NCI-H2171 (cell line): ENCODE results near the gene PACS1.
"Not testable (repeated sequence)": the region's sequence is repeated elsewhere in the genome, so short reads cannot be mapped to it uniquely, and the experiment has no call there.

ENCODE experiments used
- DNase-seq: peaks from one replicate; lab custom pipeline; 2025; lab: John Stamatoyannopoulos, UW

Gene PACS1

DNA sequence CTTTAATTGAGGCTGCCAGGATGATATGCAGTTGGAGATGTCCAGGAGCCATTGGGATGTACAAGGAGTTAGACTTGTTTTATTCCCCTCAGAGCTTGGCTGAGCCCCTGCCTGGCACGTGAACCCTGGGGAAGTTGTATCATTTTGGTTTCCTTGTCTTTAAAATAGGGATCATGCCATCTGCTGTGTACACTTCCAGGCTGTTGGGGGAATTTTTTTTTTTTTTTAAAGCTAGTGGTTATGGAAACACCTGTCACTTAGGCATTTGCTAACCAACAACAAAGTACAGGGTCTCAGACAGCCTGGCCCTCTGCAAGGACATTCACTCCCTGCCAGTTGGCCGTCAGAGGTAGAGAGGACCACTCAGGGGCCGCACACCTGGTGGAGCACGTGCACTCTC is 189.9 kb downstream of the PACS1 start:
- DNase-seq = peak; percentile 76

DNA sequence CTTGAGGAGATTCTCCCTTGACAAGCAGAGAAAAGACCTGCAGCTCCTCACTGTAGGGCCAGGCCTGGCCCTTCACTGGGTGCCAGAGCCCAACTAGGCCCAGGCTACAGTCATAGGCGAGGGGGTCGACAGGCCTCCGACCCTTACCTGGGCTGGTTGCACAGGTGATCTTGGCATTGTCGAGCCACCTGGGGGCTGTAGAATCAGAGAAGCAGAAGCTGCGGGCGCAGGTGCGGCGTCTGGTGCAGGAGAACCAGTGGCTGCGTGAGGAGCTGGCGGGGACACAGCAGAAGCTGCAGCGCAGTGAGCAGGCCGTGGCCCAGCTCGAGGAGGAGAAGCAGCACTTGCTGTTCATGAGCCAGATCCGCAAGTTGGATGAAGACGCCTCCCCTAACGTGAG is 191.5 kb downstream of the PACS1 start:
- no peak for DNase-seq

DNA sequence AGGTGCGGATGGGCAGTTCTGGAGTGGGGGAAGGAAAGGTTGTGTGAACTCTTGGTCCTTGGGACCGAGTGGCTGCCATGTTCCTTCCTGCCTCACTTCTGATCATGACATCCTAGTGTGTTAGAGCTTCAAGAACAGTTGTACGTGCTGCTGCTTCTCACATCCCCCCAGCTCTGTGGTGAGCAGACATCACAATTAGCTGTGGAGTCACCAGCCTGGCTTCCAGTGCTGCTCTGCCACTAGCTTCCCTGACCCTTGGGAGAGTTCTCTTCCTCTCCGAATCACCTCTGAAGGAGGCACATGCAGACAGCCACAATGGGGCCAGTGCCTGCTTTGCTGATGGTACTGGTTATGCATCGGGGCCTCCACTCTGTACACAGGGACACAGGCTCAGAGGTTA is 192.1 kb downstream of the PACS1 start:
- DNase-seq = no peak

DNA sequence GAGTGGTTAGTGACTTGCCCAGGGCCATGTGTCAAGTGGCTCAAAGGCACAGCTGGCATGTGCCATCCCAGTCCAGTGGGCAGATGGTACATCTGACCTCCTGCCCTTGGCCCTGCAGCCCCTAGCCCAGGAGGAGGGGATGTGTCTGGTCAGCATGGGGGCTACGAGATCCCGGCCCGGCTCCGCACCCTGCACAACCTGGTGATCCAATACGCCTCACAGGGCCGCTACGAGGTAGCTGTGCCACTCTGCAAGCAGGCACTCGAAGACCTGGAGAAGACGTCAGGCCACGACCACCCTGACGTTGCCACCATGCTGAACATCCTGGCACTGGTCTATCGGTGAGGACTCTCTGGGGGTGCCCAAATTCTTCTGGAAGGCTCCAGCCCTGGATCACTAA is 192.6 kb downstream of the PACS1 start:
- DNase-seq = no peak

DNA sequence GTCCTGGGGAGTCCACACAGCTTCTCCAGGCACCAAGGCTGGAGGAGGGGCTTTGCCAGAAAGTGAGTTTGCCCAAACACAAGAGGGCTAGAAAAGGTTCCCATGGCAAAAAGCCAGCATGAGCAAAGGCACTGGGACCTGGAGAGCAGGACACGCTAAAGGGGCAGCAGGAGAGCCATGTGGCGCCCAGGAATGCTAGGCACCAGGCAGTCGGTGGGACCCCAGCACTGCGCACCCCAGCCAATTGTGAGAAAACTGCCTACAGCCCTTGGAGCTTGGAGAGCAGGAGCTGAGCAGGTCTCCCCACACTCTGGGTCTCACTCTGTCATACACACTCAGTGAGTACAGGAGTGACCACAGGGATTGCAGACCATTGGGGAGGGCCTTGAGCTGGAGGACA is 193.2 kb downstream of the PACS1 start:
- DNase-seq = no peak

DNA sequence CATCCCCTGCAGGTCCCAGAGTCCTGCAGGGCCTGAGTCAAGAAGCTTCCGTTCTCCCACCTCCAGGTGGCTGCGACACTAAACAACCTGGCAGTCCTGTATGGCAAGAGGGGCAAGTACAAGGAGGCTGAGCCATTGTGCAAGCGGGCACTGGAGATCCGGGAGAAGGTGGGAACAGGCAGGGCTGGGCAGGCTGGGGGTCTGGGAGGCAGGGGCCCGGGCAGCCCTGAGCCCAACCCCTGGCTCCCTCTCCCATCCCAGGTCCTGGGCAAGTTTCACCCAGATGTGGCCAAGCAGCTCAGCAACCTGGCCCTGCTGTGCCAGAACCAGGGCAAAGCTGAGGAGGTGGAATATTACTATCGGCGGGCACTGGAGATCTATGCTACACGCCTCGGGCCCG is 193.7 kb downstream of the PACS1 start:
- no peak for DNase-seq

DNA sequence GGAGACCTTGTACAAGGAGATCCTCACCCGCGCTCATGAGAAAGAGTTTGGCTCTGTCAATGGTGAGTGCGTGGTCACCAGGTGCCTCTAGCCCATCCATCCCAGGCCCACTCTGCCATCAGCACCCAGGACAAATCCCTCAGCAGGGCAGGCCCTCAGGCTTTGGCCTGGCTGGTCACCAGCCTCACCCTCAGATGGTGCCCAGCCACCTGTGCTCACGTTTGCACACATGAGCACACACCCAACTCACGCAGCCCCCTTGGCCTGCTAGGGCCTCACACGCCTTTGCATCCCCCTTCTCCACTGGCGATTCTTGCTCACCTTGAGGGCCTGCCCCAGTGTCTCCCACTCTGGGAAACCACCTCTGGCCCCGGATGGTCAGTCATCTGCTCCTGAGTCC is 194.3 kb downstream of the PACS1 start:
- no peak for DNase-seq

DNA sequence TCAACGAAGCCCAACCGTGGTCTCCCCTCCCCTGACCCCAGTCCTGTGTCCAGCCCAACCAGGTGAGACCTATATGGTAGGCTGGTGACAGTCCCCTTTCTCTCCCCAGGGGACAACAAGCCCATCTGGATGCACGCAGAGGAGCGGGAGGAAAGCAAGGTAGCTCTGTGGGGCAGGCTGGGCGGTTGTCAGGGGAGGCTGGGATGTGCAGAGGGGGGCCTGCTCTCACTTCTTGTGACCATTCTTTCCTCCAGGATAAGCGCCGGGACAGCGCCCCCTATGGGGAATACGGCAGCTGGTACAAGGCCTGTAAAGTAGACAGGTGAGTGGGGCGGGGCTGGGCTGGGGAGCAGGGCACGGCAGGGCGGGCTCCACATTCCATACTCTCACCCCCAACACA is 194.8 kb downstream of the PACS1 start:
- DNase-seq = no peak

DNA sequence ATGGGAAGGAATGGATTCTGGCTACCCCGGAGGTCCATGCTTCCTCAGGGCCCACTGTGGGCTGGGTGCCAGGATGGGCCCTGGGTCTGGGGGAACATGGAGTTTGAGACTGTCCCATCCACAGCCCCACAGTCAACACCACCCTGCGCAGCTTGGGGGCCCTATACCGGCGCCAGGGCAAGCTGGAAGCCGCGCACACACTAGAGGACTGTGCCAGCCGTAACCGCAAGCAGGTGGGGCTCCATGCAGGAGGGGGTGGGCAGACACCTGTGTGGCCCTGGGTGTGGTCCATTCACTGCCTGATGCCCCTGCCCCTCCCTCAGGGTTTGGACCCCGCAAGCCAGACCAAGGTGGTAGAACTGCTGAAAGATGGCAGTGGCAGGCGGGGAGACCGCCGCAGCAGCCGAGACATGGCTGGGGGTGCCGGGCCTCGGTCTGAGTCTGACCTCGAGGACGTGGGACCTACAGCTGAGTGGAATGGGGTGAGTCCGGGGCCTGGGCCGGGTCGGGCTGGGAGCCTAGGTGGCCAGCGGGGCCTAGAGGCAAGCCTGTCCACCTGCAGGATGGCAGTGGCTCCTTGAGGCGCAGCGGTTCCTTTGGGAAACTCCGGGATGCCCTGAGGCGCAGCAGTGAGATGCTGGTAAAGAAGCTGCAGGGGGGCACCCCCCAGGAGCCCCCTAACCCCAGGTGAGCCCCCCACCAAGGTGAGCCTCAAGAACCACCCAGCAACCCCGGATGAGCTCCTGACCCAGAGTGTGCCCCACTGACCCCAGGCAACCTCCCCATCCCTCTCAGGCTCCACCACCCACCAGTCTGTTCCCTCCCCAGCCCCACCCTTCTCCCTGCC is 195.7 kb downstream of the PACS1 start:
- DNase-seq = no peak

DNA sequence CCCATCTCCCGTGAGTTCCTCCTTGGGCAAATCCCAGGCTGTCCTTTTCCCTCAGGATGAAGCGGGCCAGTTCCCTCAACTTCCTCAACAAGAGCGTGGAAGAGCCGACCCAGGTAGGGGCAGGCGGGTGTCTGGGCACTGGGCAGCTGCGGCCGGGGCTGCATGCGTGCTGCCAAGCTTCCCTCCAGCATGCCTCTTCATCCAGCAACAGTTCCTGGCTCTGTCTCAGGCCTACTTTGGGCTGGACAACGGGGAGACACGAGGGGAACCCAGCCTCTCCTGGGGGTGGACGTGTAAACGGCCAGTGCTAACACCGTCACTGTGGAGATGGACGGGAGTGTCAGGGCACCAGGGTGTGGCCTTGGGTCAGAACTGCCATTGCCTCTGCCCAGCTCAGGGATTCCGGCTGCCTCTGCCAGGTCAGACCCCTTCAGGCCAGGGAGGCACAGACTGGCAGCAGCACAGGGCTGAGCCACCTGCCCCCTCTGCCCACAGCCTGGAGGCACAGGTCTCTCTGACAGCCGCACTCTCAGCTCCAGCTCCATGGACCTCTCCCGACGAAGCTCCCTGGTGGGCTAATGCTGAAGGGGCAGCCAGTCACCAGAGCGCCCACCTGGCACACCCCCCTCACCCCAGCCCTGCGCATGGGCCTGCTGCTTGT is 196.4 kb downstream of the PACS1 start:
- no peak for DNase-seq

DNA sequence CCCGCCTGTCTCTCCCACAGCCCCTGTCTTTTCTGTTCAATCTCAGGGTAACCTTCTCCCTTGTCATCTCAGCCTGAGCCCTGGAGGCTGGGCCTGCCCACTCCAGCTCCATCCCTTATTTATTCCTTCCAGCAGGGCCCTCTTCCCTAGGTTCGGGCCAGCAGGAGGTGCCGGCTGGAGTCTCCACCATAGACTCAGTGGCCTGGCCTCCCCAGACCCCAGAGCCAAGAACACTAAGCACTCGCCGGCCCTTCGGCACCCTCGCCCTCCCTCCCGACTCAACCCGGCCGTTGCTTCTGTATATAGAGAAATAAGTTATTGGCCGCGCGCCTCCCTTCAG is 196.9 kb downstream of the PACS1 start:
- DNase-seq = no peak

DNA sequence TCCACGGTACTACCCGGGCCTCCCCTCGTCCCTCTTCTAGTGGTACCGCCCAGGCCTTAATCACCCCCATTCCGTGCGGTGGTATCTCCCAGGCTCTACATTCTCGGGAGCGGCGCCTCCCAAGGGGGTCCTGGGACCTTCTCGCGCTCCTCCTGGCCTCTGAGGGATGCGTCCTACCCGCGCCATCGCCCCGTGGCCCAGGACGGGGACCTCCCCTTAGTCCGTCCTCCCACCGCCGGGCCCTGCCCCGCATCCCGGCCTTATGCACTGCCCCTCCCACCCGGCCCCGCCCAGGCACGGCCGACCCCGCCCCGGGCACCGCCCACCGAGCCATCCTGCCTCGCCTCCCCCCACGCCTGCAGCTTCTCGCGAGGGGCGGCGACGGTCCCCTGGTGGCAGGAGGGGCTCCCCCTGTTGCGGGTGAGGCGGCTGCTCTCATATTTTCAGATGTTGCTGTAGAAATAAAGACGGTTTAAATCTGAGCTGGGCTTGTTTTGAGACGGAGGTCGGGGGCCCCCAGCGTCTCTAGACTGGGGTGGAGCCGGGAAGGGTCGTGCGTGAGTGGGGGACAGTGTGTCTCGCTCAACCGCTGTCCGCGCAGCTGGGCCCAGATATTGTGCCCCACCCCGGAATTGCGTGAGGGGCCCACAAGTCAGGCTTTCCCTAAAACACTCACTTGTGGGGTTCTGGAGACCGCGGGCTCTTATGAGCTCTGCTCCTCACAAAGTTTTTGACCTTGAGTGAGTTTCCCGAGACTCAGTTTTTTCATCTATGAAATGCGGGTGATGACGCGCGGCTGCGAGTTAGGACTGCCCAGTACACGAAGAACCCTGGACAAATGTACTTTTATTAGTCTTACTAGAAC is 197.5 kb downstream of the PACS1 start:
- peak; percentile 83 for DNase-seq

DNA sequence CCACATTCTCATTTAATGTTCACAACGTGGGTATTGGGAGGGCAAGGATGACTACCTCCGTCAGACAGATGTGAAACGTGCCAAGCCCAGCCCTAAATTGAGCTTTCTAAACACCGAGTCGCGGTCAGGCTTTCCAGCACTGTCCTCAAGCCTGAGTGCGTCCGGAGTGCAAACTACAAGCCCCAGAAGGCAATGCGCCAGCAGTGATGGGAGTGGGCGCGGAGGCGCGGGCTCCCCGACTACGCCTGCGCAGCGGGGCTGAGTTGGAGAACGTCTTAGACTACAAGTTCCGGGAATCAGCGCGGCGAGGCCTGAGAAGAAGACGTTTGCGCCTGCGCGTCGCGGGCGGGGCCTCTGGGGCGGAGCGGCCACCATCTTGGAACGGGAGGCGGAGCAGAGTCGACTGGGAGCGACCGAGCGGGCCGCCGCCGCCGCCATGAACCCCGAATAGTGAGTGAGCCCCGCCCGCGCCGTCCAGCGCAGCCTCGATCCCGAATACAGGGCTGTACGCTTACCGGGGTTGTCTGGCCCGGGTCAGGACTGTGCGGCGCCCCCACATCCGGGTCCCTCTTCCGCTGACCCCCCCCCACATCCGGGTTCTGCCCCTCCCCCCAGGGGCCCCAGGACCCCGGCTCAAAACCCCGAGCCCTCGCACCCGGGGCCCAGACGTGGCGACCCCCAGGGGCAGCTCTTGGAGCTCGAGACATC is 198.3 kb downstream of the PACS1 start, which contains the start of gene RAB1B:
Gene RAB1B (plus strand): TSS at position 396 of the 708 bp plus-strand sequence. CDS start 41 bp downstream, at position 437.
- DNase-seq = peak; percentile 99

DNA sequence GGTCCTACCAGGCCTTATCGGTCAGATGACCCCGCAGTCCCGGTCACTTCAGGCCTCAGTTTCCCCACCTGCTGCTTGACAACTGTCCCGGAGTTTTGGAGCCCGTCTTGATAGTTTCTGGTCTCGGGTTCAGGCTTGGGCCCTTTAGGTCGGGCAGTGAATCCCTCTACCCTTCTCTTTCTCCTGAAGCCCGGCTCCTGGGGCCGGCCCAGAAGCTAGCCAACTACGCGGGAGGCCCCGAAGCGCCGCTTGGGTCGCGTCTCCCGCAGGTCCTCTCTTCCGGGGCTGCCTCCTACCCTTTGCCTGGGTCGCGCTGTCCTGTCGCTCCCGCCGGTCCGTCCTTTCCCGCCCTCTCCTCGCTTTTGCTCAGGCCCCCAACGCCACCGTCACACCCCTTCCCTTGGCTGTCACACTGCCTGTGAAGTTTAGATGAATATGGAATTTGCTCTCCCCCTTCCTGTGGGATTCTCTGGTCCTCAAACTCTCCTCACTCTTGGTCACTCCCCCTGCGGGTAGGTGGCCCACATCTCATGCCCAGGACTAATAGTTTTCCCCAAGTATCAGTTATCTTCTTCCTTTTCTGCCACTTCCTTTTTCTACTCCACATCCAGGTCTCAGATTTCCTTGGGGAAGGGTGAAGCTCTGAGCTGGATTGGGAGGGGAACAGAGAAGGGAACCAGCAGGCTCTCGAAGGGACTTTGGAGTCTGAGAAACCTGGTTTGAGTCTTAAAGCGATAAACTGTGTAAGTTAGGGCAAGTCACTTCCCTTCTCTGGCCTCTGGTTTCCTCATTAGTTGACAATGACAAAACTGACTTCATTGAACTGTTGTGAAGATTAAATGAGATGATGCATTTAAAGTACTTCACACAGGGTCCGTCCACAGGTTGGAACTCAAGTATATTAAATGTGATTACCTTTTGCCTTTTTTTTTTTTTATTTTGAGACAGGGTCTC is 199.2 kb downstream of the PACS1 start:
- no peak for DNase-seq

DNA sequence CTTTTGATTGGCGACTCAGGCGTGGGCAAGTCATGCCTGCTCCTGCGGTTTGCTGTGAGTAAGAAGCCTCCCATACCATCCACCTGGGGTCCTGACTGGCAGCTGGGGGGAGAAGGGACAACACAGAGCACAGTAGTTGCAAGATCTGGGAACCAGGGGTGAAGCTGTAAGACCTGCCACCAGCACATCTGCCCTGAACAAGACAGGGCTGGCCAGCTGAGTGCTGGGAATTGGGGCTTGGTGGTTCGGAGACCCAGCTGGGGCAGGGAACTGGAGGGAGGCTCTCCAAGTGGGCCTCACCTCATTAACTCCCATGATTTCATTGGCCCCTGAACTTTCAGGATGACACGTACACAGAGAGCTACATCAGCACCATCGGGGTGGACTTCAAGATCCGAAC is 201.7 kb downstream of the PACS1 start:
- DNase-seq = no peak

DNA sequence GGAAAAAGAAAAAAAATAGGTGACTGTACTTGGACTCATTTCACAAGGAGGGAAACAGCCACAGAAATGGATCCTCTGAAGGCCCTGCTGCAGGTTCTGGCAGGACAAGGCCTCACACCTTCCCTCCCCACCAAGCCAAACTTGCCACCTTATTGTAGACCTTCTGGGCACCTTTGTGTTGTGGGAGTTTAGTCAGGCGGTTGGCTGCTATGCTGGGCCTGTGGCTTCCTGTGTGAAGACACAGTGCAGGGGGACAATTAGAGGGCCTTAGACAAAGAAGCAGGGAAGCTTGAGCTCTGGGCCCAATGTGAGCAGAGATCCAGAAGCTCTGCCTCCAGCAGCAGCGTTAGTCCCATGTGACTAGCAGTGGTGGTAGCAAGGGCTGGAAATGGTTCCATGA is 202.5 kb downstream of the PACS1 start:
- no peak for DNase-seq

DNA sequence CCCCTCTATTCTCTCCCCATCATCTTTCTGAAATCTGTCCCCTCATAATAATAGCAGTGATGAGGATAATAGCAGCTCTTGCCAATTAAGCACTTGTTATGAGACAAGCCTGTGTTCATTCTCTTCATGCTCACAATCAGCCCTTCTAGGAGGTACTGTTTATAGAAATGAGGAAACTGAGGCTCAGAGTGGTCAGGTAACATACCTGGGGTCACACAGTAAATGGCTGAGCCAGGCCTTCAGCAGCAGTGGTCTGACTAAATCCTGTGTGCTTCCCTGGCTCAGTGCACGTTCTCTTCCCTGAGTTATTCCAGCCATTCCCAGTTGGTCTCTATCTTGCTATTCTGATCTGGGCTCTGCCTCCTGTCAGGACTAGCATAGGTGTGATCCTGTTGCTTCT is 204.1 kb downstream of the PACS1 start:
- no peak for DNase-seq

DNA sequence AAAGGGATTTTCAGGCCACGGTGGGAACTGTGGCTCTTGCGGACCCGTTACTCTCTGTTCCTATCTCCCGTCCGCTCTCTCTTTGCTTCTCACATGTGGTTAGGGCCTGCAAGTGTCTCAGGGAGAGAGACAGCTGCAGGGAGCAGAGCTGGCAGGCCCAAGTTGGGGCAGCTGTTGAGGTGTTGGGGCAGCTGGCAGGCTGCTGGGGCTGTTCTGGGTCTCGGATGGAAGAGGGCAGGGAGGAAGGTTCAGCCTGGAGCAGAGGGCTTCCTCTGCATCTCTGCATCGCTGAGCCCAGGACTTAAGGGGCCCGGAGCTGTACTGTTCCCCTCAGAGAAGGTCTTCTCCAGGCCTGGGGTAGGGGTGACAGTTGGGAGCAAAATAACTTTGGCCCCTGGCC is 205.3 kb downstream of the PACS1 start:
- DNase-seq = no peak

DNA sequence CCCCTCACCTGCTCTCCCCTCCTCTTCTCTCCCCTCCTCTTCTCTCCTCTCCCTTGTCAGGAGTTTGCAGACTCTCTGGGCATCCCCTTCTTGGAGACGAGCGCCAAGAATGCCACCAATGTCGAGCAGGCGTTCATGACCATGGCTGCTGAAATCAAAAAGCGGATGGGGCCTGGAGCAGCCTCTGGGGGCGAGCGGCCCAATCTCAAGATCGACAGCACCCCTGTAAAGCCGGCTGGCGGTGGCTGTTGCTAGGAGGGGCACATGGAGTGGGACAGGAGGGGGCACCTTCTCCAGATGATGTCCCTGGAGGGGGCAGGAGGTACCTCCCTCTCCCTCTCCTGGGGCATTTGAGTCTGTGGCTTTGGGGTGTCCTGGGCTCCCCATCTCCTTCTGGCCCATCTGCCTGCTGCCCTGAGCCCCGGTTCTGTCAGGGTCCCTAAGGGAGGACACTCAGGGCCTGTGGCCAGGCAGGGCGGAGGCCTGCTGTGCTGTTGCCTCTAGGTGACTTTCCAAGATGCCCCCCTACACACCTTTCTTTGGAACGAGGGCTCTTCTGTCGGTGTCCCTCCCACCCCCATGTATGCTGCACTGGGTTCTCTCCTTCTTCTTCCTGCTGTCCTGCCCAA is 206.0 kb downstream of the PACS1 start:
- no peak for DNase-seq

DNA sequence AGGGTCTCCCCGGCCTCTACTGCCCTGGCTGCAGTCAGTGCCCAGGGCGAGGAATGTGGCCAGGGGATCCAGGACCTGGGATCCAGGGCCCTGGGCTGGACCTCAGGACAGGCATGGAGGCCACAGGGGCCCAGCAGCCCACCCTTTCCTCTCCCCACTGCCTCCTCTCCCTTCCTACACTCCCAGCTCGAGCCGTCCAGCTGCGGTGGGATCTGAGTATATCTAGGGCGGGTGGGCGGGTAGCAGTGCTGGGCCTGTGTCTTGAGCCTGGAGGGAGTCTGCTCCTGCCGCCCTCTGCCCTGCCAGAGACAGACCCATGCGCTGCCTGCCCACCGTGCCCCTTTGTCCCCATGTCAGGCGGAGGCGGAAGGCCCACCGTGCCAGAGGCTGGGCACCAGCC is 206.5 kb downstream of the PACS1 start:
- DNase-seq = not testable (repeated sequence)
